ENCODE results near the gene SHOC2. TPM values are rescaled to one million over a fixed set of nuclear protein-coding genes. Genes with fewer than 3 reads are reported as not detected.

Gene SHOC2
- total RNA-seq, 1 experiment from 2014 or later: 35.3 TPM

DNA sequence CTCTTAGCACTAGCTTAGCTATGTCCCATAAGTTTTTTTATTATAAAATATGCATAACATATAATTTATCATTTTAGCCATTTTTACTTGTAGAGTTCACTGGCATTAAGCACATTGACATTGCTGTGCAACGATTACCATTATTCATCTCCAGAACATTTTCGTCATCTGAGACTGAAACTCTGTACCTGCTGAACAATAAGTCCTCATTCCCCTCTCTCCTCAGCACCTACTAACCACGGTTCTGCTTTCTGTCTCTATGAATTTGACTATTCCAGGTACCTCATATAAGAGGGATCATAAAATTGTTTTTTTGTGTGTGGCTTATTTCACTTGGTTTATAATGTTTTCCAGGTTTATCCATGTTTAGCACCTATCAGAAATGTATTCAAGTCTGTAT lies 64.1 kb downstream of the SHOC2 start:
- no peak for DNase-seq (ENCODE audit: low read depth)

DNA sequence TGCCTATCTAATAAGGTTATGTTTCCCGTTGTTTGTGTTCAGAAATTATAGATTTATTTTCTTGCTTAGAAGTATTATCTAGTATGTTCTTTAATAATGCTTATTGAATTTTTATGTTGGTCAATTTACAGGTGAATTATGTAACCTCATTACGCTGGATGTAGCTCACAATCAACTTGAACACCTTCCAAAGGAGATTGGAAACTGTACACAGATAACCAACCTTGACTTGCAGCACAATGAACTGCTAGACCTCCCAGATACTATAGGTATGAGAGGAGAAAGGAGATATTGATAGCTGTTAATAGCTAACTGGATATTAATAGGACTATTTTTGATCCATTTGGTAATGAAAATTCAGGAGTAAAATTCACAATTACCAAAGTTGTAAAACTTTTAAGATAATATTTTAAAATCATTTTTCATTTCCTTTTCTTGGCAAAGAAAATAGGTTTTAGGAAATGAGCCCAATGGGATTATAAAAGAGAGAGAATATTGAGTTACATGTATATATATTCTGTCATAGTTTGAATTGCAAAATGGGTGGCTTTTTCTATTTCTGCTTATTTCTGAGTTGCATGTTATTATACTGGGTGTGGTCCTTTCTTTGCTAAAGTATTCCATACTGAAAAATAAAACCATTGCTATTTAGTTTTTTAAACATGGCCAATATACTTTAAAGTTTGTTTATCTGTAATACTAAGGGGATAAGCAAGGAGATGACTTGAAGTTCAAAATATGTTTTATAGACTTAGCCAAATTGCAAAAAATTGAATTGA lies 66.3 kb downstream of the SHOC2 start:
- no peak for DNase-seq (ENCODE audit: low read depth)

GRCh38 chr10:110989016-110989415 lies 69.6 kb downstream of the SHOC2 start:
- DNase-seq (ENCODE audit: low read depth): no peak

GRCh38 chr10:110992006-110992800 lies 72.8 kb downstream of the SHOC2 start:
- DNase-seq (ENCODE audit: low read depth): peak; percentile 20

DNA sequence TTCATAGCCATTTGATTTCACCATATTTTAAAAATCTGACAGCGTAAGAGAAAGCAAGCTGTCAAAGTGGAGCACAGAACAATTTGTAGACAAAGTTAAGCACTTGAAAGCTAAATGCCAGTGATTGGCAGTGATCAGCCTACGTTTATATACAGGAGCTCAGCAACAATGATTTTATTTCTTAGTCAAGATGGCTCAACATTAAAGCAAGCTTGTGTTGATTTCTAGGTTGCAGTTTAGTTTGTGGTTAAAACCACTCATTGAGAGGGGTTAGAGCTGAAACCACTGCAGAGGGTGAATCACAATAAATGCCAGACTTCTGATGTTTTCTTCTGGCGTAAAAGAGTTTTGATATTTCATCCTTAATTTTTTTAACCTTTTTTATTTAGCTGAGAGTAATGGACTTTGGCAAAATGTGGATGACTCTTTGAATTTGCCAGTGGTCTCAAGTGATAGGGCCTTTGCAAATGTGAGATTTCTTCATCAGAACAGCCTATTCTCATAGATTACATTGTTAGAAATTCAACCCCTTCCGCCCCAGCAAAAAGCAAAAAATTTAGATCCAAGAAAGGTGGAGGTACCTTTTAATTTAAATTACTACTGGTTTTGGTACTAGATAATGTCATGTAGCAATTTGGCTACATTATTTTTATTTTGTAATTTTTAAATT lies 73.8 kb downstream of the SHOC2 start:
- DNase-seq (ENCODE audit: low read depth): peak; percentile 78

GRCh38 chr10:110994406-110995086 lies 75.1 kb downstream of the SHOC2 start:
- no peak for DNase-seq (ENCODE audit: low read depth)

DNA sequence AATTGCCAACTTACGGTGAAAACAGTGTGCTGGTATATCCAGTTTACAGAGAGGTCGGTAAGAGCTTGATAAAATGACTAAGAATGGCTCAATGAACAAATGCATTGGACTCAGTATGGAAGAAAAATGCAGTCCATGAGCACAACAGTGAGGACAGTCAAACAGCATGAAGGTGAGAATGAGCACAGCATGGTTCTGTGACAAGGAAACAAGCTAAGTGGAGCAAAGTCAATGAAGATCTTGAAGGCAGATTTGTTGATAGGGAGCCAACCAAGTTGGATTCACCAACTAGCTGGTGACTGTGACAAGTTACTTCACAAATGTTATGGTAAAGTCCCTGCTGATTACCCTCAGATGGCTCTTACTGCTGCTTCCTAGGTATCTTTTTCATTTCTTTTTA lies 75.9 kb downstream of the SHOC2 start:
- DNase-seq (ENCODE audit: low read depth): no peak

DNA sequence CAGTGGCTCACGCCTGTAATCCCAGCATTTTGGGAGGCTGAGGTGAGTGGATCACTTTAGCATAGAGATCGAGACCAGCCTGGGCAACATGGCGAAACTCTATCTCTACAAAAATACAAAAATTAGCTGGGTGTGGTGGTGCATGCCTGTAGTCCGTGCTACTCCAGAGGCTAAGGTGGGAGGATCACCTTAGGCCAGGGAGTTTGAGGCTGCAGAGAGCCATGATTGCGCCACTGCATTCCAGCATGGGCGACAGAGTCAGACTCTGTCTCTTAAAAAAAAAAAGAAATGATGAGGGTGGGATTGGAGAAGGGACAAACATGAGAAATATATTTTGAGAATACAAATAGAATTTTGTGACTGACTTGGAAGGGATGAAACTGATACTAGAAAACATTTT lies 76.9 kb downstream of the SHOC2 start:
- DNase-seq (ENCODE audit: low read depth): no peak

DNA sequence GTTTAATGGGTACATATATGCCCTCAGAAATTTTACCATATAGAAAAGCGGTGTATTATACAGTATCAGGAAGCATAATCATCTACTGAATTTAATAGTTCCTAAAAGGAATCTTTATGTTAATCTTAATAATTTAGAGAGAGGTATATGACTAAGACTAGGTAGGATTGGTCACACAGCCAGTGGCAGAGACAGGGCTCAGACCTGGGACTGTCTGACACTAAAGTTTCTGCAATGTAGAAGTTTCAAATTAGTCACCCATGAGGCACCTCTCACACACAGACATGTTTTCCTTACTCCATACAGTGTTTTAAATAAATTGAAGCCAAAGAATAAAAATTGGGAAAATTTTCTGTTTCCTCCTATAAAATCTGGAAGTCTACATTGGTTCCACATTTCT lies 84.6 kb downstream of the SHOC2 start:
- no peak for DNase-seq (ENCODE audit: low read depth)

DNA sequence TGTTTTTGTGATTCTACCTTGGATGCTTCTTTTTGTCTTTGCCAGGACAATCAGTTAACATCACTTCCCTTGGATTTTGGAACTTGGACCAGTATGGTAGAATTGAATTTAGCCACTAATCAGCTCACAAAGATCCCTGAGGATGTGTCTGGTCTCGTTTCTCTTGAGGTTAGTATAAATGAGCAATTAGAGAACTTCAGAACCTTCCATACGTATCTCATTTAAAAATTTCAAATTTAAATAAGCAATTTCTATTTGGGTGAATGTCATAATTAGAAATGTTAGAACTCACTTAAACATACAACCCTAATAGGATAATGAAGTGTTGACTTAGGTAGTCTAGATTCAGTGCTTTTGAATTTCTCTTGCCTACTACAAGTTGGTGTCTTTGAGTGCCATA lies 88.1 kb downstream of the SHOC2 start:
- DNase-seq (ENCODE audit: low read depth): no peak

DNA sequence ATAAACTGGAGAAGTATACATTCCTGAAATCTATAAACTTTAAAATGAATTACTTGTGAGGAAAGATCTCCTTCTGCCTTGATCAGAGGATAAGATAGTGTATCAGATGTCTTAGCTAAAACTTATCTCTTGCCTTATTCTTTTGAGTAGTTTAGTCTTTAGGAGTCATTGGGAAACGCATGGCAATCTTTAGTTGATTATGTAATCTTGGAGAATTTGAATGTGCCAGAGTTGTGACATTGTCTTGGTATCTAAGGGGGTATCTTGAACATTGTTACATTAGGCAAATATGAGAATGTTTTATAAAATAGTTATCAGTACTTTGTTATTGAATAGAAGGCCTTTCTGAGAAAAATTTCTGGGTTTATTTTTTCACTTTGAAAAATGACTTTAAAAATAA lies 95.8 kb downstream of the SHOC2 start:
- no peak for DNase-seq (ENCODE audit: low read depth)

- no peak for DNase-seq (ENCODE audit: low read depth)
These were observed 97.7 kb downstream of the SHOC2 start for GRCh38 chr10:111017098-111017497.

- DNase-seq (ENCODE audit: low read depth): peak; percentile 16
These were observed 98.6 kb downstream of the SHOC2 start for GRCh38 chr10:111018021-111018420.

GRCh38 chr10:111023060-111023459 lies 103.7 kb downstream of the SHOC2 start:
- no peak for DNase-seq (ENCODE audit: low read depth)

- DNase-seq (ENCODE audit: low read depth): no peak
These were observed 110.8 kb downstream of the SHOC2 start for GRCh38 chr10:111030042-111030750.

GRCh38 chr10:111034598-111035310 lies 115.3 kb downstream of the SHOC2 start:
- no peak for DNase-seq (ENCODE audit: low read depth)

- DNase-seq (ENCODE audit: low read depth): no peak
These were observed 116.1 kb downstream of the SHOC2 start for GRCh38 chr10:111035542-111035941.

DNA sequence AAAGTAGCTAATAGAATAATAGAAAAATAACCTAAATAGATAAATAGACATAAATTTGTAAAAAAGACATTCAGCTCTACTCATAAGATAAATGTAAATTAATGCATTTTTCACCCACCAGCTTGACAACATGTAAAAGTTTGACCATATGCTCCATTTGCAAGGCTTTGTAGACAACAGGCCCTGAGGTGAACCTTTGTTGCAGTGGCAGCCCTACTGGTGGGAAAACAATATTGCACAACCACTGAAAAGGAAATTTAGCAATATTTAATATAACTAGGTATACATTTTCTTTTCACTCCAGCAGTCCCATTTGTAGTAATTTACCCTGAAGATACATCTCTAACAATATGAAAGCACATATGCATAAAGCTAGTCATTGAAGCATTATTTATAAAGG lies 118.5 kb downstream of the SHOC2 start:
- no peak for DNase-seq (ENCODE audit: low read depth)

DNA sequence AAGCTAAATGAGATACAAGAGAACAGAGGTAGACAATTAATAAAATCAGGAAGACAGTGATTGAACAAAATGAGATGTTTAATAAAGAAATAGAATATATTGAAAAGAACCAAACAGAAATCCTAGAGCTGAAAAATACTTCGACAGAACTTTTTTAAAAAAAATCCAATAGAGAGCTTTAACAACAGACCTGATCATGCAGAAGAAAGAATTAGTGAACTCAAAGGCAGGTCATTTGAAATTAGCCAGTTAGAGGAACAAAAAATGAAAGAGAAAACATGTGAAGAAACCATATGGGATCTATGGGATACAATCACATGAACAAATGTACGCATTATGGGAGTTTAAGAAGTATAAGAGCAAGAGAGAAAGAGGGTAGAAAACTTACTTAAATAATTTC lies 120.1 kb downstream of the SHOC2 start:
- no peak for DNase-seq (ENCODE audit: low read depth)

DNA sequence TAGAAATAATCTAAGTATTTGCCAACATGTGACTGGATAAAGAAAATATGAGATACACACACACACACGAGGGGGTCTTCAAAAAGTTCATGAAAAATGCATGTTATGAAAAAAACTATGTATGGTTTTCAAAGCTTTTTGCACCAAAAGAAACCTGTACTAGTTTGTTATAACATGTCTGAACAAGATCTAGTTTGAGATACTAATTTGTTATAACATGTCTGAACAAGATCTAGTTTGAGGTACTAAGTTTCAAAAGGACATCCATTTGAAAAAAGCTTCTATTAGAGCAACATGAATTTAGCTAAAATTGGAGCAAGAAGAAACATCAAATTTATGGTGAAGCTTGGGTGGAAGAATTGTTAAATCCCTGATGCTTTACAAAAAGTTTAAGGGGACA lies 137.6 kb downstream of the SHOC2 start:
- no peak for DNase-seq (ENCODE audit: low read depth)
